Loucy (cell line): ENCODE data around the gene GAS7.

ENCODE experiments used
- H2AFZ ChIP-seq: fragments of 200-600 bp; sonication (generic); 2 replicates; pipeline ENCODE4 v1.6.0; 2016; ENCODE audit warnings: antibody characterized with exemption, mild to moderate bottlenecking, low read length, moderate library complexity
- H3F3A ChIP-seq: fragments of 200-600 bp; 2 replicates; pipeline ENCODE4 v1.6.0; 2016; ENCODE audit warnings: antibody characterized with exemption, low read depth, mild to moderate bottlenecking
- H3K27me3 ChIP-seq: fragments of 200-600 bp; sonication (generic); 2 replicates; pipeline ENCODE4 v1.6.1; 2014; ENCODE audit warnings: low read length, mild to moderate bottlenecking; ENCODE audit not compliant: insufficient read depth, poor library complexity, severe bottlenecking
- H3K36me3 ChIP-seq: fragments of 200-600 bp; sonication (generic); 2 replicates; pipeline ENCODE4 v1.6.1; 2016; ENCODE audit warnings: low read length; ENCODE audit not compliant: insufficient read depth
- H3K4me1 ChIP-seq: fragments of 200-600 bp; sonication (generic); 2 replicates; pipeline ENCODE4 v1.5.1; 2014; ENCODE audit warnings: low read length, mild to moderate bottlenecking; ENCODE audit not compliant: insufficient read depth, poor library complexity, severe bottlenecking
- H3K4me2 ChIP-seq: fragments of 200-600 bp; sonication (generic); 2 replicates; pipeline ENCODE4 v1.6.0; 2014; ENCODE audit warnings: antibody characterized with exemption, low read length, low read depth, mild to moderate bottlenecking; ENCODE audit not compliant: poor library complexity, severe bottlenecking
- H3K4me3 ChIP-seq: fragments of 200-600 bp; sonication (generic); 2 replicates; pipeline ENCODE4 v1.5.1; 2014; ENCODE audit warnings: low read length, mild to moderate bottlenecking, mixed read lengths; ENCODE audit not compliant: poor library complexity, severe bottlenecking
- H3K79me2 ChIP-seq: fragments of 200-600 bp; sonication (generic); 2 replicates; pipeline ENCODE4 v1.6.1; 2014; ENCODE audit warnings: low read length; ENCODE audit not compliant: insufficient read depth
- H3K9ac ChIP-seq: fragments of 200-600 bp; sonication (generic); 2 replicates; pipeline ENCODE4 v1.6.0; 2014; ENCODE audit warnings: mild to moderate bottlenecking, low read depth, low read length, moderate library complexity; ENCODE audit not compliant: poor library complexity, severe bottlenecking
- H3K9me2 ChIP-seq: fragments of 200-600 bp; sonication (generic); replicated peaks from 2 replicates; pipeline ENCODE4 v1.6.1; 2016; ENCODE audit warnings: low read depth, low read length, mixed read lengths
- H3K9me3 ChIP-seq: fragments of 200-600 bp; sonication (generic); 2 replicates; pipeline ENCODE4 v1.6.1; 2014; ENCODE audit warnings: mild to moderate bottlenecking, antibody characterized with exemption, low read length, low read depth; ENCODE audit not compliant: insufficient read depth
- H4K20me1 ChIP-seq: fragments of 200-600 bp; sonication (generic); 2 replicates; pipeline ENCODE4 v1.6.0; 2014; ENCODE audit warnings: antibody characterized with exemption, low read length, mild to moderate bottlenecking; ENCODE audit not compliant: insufficient read depth, poor library complexity, severe bottlenecking
- EZH2phosphoT487 ChIP-seq: fragments of 200-600 bp; IDR thresholded peaks from 2 replicates; pipeline ENCODE4 v1.6.1; 2018; ENCODE audit warnings: antibody characterized with exemption, mild to moderate bottlenecking, moderate library complexity, borderline replicate concordance
- TF ChIP-seq, protein P1 (sequence below): fragments of 200-600 bp; sonication (generic); conservative IDR thresholded peaks from 2 replicates; pipeline ENCODE4 v1.5.1; 2014; ENCODE audit warnings: mild to moderate bottlenecking, antibody characterized with exemption, low read length

GAS7 gene

DNA sequence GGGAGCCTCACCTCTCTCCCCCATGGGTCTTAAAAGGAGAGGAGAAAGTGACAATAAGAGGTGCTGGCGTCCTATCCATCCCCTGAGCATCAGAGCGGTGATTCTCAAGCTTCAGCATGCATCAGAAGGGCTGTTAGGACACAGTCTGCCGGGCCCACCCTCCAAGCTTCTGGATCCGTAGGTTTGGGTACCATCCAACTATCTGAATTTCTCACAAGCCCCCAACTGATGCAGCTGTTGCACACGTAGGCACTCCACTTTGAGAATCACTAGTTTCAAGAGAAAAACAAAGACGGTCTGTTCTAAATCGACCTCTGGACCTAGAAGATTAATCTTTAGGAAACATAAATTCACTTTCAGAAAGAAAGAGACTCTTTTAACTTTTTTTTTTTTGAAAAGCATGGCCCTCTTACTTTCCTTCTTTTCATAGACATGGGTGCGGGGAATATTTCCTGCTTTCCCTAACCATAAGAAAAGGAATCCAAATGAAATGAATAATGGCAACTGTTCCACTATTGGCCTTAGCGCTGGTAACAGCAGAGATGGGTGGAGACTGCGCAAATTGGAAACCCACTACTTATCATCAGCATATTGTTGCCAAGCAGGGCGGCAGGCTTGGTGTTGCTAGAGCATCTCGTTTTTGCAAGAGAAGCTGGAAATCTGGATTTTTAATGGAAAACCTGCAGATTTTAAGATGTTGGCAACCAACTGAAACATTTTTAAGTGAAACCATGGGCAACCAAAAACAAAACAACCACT, 144.4 kb downstream of the GAS7 start:
- peaks cover 74% of the 10 kb centered on the region for H3K79me2 ChIP-seq
- H3F3A ChIP-seq, result peaks cover 9% of the 10 kb centered on the region; the same call in 1 of the 2 replicates
- H2AFZ ChIP-seq, result no peak overlapping the region
- no peaks in the 10 kb centered on the region for H3K9me3 ChIP-seq
- no peak for TF ChIP-seq EZH2phosphoT487
- TF ChIP-seq, protein P1, sequence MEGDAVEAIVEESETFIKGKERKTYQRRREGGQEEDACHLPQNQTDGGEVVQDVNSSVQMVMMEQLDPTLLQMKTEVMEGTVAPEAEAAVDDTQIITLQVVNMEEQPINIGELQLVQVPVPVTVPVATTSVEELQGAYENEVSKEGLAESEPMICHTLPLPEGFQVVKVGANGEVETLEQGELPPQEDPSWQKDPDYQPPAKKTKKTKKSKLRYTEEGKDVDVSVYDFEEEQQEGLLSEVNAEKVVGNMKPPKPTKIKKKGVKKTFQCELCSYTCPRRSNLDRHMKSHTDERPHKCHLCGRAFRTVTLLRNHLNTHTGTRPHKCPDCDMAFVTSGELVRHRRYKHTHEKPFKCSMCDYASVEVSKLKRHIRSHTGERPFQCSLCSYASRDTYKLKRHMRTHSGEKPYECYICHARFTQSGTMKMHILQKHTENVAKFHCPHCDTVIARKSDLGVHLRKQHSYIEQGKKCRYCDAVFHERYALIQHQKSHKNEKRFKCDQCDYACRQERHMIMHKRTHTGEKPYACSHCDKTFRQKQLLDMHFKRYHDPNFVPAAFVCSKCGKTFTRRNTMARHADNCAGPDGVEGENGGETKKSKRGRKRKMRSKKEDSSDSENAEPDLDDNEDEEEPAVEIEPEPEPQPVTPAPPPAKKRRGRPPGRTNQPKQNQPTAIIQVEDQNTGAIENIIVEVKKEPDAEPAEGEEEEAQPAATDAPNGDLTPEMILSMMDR, result no peak
- no peaks in the 10 kb centered on the region for H3K9me2 ChIP-seq
- peak overlapping the region; percentile 69 for H3K4me3 ChIP-seq
- peaks cover 60% of the 10 kb centered on the region for H3K4me1 ChIP-seq
- H4K20me1 ChIP-seq, result no peaks in the 10 kb centered on the region
- peak overlapping the region; percentile 89 for H3K4me2 ChIP-seq
- no peaks in the 10 kb centered on the region for H3K27me3 ChIP-seq
- peak overlapping the region; percentile 68 for H3K9ac ChIP-seq
- H3K36me3 ChIP-seq, result no peaks in the 10 kb centered on the region

DNA sequence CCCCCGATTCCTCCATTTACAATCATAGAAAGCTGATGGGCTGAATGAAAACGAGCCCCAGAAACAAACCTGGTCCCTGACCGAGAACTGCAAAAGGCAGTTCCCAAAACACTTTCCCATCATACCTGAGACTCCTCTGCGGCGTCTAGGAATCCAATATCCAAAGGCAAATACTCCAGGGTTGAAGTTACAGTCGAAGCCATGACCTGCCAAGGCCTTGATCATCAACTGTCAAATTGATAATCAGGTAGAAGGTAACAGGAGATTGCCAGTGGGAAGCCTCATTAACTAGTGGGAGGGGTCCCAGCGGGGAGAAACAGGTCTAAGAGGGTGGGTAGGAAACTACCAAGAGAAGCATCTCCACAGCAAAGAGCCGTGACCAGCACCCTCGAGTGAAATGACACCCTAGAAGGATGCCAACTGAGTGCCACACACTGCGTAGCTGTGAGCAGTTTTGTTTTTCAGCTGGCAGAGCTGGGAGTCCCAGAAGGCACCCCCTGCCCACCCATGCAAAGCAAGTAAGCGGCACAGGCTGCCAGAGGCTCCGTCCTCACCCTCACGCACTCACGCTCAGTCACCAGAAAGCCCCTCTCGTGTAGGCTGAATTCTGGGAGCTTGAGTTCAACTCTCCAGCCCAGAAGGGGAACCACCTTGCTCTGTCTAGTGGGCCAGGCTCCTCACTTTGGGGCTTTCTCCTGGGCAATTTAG, 146.1 kb downstream of the GAS7 start:
- peak overlapping the region; percentile 89 for H3K4me2 ChIP-seq
- H3K4me1 ChIP-seq, result peaks cover 65% of the 10 kb centered on the region
- H3K9me2 ChIP-seq, result no peaks in the 10 kb centered on the region
- H3K79me2 ChIP-seq, result peaks cover 77% of the 10 kb centered on the region
- peak overlapping the region; percentile 69 for H3K4me3 ChIP-seq
- peak overlapping the region; percentile 68 for H3K9ac ChIP-seq
- no peaks in the 10 kb centered on the region for H3K9me3 ChIP-seq
- H2AFZ ChIP-seq, result no peak overlapping the region
- TF ChIP-seq EZH2phosphoT487, result no peak
- TF ChIP-seq, protein P1, result no peak
- H3F3A ChIP-seq, result peaks cover 9% of the 10 kb centered on the region; the same call in 1 of the 2 replicates
- peaks cover under 1% of the 10 kb centered on the region for H4K20me1 ChIP-seq
- H3K27me3 ChIP-seq, result no peaks in the 10 kb centered on the region
- H3K36me3 ChIP-seq, result no peaks in the 10 kb centered on the region

DNA sequence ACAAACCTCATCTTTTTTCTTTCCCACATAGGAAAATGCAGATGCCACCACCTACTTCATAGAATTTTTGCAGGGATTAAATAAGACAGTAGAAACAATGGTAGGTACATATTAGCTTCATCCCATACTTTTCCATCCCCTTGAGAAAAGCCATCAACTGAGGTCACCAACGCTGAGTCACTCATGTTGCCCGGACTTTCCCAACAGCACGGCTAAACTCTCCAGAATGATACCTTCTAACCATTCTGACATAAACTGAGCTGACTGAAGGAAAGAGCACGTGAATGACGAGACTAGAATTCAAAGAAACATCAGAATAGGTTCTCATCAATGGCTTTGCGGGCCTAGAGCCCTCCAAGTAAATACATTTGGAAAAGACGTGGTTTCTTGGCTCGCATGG, 147.3 kb downstream of the GAS7 start:
- H3K9me3 ChIP-seq, result no peaks in the 10 kb centered on the region
- peaks cover 86% of the 10 kb centered on the region for H3K79me2 ChIP-seq
- H3K9me2 ChIP-seq, result no peaks in the 10 kb centered on the region
- no peaks in the 10 kb centered on the region for H3K27me3 ChIP-seq
- H3K4me2 ChIP-seq, result peak overlapping the region; percentile 89
- H2AFZ ChIP-seq, result no peak overlapping the region
- H3F3A ChIP-seq, result peaks cover 9% of the 10 kb centered on the region; the same call in 1 of the 2 replicates
- peak overlapping the region; percentile 69 for H3K4me3 ChIP-seq
- peaks cover 73% of the 10 kb centered on the region for H3K4me1 ChIP-seq
- H3K36me3 ChIP-seq, result no peaks in the 10 kb centered on the region
- H3K9ac ChIP-seq, result peak overlapping the region; percentile 68
- no peak for TF ChIP-seq EZH2phosphoT487
- TF ChIP-seq, protein P1, result no peak
- H4K20me1 ChIP-seq, result peaks cover 5% of the 10 kb centered on the region
